ENCODE measurements around the gene NOP56.
"Not testable (repeated sequence)": the region's sequence is repeated elsewhere in the genome, so short reads cannot be mapped to it uniquely, and the experiment has no call there.

Gene NOP56

DNA sequence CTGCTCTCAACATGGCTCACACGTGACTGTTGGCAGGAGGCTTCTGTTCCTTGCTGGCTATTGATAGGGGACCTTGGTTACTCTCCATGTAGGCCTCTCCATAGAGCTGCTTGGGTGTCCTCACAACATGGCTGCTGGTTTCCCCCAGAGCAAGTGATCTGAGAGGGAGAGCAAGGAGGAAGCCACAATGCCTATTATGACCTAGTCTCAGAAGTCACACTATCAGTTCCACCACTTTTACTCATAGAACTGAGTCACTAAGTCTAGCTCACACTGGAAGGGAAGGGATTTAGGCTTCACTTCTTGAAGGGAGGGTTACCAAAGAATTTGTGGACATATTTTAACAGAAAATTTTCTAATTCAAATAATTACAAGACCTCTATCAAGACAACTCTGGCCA is 8.7 kb upstream of the NOP56 start:
- no peak for DNase-seq

DNA sequence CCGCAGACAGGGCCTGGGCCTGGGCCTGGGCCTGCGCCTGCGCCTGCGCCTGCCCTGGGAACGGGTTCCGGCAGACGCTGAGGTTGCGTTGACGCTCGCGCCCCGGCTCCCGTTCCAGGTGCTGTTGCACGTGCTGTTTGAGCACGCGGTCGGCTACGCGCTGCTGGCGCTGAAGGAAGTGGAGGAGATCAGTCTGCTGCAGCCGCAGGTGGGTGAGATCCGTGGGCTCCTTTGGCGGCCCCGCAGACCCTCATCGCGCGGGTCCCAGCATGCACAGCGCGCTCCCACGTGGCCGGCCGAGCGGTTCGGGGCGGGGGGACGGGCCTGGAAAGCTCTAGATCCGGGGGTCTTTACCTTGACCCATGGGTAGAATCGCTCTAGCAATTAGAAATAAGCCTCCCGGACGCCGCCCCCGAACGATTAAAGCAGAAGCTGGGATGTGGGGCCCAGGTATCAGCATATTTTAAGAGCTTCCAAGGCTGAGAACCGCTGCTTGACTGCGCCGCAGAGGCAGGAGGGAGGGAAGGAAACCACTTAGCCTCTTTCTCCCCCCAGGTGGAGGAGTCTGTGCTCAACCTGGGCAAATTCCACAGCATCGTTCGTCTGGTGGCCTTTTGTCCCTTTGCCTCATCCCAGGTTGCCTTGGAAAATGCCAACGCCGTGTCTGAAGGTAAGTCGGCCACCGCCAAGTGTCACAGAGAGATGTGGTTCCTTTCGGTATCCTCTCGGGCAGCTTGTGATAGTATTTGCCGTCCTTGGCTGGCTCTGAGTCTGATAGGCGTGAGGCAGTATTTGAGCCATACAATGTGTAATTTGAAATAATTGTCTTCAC is 508 bp downstream of the NOP56 start:
- no peak for DNase-seq

DNA sequence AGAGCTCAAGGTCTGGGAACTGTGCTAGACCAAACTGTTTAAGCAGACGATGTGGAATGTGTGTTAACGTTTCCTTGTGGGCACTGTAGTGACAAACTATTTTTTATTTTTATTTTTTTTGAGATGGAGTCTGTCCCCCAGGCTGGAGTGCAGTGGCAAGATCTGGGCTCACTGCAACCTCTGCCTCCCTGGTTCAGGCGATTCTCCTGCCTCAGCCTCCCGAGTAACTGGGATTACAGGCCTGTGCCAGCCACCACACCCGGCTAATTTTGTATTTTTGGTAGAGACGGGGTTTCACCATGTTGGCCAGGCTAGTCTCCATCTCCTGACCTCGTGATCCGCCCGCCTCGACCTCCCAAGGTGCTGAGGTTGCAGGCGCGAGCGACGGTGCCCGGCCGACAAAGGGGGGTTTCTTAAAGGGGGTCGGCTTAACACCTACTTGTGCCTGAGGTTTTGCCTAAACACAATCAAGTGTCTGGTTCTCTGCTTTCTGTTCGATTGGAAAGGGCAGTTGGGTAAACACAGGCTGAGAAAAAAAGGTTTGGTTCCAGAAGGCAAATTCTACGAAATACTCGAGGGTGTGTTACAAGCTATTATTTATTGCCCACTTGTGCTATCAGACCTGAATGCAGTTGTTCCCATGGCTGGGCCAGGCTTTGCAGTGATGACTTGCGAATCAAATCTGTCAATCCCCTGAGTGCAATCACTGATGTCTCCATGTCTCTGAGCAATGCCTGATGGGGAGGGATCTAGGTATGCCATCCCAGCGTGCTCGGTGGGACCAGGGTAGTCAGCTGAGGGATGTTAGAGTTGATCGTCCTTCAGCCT is 1.3 kb downstream of the NOP56 start:
- DNase-seq = no peak

DNA sequence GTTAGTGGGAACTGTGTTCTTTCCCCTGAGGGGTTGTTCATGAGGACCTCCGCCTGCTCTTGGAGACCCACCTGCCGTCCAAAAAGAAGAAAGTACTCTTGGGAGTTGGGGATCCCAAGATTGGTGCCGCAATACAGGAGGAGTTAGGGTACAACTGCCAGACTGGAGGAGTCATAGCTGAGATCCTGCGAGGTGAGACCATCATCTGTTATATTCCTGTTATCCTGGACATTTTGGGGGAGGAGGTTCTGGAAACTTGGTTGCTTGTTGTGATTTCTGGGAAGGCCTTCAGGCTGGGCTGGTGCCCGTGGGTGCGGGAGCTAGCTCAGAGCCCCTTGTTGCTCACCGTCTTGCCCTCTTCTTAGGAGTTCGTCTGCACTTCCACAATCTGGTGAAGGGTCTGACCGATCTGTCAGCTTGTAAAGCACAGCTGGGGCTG is 2.0 kb downstream of the NOP56 start:
- no peak for DNase-seq

DNA sequence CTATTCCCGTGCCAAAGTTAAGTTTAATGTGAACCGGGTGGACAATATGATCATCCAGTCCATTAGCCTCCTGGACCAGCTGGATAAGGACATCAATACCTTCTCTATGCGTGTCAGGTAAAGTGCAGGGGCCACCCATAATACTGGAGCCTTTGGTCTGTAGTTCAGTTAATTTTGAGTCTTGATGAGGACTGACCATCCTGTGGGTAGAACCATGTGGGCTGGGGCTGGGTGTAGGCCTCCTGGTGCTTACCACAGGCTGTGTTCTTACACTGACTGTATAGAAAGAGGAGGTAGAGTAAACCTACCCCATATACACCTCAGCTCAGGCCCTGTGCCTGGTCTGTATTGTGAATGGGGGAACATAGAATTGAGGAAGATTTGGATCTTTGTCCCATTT is 2.4 kb downstream of the NOP56 start:
- no peak for DNase-seq

DNA sequence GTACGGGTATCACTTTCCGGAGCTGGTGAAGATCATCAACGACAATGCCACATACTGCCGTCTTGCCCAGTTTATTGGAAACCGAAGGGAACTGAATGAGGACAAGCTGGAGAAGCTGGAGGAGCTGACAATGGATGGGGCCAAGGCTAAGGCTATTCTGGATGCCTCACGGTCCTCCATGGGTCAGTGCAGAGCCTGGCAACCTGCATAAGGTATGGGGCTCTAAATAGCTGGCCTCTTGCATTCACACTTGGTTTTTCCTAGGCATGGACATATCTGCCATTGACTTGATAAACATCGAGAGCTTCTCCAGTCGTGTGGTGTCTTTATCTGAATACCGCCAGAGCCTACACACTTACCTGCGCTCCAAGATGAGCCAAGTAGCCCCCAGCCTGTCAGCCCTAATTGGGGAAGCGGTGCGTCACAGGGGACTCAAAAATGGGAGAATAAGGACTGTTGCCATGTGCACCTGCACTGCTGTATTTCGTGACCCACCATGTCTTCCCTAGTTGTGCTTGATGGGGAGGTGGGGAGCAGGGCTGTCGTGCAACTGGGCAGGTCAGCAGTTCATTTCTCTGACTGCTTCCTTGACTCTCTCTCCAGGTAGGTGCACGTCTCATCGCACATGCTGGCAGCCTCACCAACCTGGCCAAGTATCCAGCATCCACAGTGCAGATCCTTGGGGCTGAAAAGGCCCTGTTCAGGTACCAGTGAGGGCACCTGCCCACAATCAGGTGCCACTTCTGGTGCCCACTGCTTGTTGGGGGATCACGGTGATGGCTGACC is 3.1 kb downstream of the NOP56 start:
- DNase-seq = no peak

DNA sequence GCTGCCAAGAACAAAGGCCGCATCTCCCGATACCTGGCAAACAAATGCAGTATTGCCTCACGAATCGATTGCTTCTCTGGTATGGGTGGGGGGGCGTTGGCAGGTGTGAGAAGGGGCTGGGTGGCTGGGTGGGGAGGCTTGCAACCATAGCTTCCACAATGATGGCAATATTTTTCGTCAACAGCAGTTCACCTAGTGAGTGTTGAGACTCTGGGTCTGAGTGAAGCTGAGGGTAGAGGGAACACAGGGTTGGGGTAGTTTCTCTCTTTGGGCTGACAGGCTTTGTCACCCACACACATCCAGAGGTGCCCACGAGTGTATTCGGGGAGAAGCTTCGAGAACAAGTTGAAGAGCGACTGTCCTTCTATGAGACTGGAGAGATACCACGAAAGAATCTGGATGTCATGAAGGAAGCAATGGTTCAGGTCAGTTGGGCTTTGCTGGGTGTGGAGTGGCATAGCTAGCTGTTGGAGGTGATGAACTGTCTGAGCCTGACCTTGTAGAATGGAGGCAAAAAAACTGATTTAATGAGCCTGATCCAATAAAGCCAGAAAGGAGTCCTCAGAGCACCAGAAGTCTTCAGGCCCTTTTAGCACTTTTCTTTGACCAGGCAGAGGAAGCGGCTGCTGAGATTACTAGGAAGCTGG is 4.2 kb downstream of the NOP56 start:
- DNase-seq = no peak

DNA sequence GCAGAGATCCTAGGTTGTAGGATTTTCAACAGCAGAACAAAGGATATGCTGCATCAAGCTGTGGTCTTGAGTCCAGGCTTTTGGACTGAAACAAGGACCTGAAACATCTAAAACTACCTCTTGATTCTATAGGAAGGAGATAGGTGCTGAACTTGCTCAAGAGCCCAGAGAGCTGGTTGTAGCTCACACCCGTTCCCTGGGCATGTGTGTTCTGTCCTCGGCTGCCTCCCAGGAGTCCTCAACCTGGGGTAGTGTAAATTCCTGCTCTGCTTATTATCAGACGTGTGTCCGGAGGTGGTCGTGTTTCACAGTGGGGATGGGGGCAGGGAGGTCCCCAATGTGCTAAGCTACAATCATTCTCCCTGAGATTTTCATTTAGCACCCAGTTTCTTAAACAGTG is 4.8 kb downstream of the NOP56 start:
- no peak for DNase-seq

DNA sequence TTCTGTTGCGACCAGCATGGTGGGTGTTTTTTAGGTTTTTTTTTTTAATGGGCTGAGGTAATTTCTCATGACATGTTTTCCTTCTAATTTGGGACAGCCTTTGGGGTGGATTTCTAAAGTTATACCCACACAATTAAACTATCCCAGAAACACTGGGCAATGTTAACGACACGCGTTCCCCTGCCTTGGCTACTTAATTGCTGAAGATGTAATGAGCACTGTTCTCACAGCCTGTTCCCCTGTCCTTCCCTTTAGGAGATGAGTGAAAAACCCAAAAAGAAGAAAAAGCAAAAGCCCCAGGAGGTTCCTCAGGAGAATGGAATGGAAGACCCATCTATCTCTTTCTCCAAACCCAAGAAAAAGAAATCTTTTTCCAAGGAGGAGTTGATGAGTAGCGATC is 5.2 kb downstream of the NOP56 start:
- no peak for DNase-seq

DNA sequence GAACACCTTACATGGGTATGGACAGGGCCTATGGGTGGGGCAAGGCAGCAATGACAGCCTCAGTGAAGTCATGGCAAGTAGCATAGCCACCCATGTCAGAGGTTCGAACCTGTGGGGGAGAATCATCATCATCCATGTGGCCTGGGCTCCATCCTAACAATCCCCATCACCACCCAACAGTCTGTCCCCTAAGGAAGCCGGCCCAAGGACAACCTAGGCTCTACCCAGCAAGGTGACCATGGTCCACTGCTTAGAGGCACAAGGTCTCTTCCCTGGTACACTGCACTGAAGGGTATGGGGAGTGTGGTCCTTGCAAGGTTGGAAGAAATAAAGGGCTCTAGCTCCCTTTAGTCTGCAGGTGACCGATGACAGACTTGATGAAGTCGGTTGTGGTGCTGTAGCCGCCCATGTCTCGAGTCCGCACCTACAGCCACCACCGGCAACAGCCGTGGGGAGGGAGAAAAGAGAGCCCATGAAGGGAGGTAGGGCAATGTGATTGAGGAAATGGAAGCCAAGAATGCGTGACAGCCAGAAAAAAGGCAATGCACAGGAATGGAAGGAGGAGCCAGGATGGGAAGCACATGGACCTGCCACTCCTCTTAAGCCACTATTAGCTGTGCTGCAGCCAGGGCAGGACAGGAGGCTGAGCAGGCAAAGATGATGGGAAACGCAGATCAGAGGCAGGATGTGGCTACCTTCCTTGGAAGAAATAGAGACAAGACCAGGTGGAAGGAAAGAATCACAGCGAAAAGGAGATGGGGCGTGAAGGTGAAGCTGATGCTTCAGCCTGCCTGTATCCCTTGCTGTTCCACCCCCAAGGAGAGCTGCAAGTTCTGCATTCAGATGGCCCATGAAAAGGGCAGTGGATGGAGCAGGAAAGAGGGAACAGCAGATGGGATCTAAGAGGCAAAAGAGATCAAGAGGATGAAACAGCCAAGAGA is 6.3 kb downstream of the NOP56 start:
- DNase-seq = no peak

DNA sequence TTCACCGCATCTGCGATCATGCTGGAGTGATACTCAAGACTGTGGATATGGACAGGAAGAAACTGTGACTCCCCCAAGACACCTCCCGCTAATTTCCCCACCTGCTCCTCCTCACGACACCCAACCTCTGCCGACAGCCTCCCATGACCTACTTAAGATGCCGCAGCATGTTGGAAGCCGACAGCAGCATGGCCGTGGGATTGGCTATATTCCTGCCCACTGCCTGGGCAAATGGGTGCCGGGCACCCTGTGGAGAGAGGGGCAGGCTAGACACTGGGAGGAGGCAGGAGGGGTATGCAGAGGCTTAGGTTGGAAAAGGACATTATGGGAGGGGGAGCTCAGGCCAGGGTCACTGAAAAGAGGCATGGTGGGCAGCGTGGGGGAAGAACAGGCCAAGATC is 7.1 kb downstream of the NOP56 start:
- DNase-seq = no peak

DNA sequence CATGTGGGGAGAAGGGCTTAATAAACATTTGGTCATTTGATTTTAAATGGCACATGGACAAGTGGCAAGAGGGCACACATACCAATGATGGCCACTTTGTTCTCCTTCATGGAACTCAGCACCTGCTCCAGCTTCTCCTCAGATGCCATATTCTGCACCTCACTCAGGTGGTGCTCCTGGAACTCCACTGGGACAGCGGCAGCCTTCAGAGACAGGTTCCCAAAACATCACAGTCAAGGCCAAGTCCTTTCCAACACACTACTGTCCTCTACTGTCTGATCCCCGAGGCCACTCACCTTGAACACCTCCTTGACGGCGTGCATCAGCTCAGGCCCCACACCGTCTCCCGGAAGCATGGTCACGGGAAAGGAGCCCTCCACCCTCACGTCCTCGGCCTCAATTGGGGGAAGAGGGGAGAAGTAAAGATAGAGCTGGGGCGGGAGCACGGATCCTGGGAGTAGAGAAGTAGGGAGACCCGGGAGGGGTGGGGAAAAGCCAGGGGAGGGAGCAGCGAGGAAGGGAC is 11.0 kb downstream of the NOP56 start:
- no peak for DNase-seq

DNA sequence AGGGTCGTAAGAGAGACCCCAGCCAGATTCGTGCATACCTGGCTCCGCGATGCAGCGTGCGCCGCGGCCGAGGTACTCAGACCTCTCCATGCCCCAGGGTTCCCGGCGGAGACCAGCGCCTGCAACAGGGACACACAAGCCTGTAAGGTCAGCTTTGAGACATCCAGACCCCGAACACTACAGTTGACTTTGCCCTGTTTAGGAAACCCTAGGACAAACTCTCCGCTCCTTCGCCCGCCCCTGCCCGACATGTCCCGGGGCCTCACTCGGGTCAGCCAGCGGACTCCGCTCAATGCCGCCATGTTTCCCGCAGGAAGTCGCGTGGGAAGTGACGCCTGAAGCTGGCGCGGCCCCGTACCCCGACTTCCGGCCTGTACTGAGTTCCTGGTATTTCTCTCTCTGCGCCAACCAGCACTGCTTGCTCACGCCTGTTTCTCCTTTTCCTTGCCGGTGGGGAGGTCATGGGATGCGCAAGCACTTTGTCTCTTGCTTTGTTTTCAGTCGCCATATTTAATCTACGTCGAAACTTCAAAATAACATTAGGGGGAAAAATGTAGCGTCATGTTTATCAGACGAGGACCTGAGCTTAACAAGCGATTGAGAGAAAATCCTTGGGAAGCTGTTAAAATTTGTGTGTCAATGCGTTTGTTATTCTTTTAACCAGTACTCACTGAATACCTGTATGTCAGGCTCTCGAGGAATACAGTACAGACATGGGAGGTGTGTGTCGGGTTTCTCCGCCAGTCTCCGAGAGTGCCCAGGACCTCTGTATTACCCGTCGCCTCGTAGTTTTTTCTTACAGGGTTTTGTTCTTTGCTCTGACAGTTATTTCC is 11.7 kb downstream of the NOP56 start, which contains the start of gene IDH3B:
IDH3B (minus strand) TSS at position 330 of the 833 bp plus-strand sequence; CDS start at position 302, 28 bp downstream.
- DNase-seq = peak; percentile 82

DNA sequence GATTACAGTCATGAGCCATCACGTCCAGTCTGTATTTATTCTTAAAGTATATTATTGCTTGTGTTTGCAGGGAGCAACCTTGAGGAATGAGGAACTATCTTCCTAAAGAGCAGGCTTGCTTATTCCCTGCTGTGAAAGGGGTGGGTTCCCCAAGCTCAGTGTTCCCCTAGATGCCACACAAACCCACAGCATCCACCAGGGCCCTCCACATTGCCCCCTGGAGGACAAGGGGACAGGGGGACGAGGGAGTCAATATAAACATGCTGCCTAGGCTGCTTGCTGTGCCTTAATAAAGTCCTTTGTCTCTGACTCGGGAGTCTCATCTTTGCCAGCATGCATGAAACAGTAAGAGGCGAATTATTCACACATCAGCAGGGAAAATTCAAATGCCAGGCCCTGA is 19.5 kb downstream of the NOP56 start:
- DNase-seq = no peak

DNA sequence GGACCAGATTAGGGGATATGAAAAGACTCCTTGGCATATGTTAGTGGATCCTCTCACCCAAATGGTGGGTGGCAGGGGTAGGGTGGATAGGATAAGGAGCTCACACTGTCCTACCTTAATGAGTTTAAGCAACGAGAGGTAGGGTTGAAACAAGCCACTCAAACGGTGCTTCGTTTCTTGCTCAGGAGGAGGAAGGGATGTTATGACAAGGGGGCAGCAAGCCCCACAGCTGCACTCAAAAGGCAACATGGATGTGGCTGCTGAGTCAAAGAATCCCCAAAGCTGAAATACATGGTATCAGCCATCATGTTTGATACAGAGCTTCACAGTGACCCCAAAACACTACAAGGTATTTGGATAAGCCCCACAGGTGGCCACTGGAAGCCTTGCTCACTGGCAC is 20.0 kb downstream of the NOP56 start:
- no peak for DNase-seq

DNA sequence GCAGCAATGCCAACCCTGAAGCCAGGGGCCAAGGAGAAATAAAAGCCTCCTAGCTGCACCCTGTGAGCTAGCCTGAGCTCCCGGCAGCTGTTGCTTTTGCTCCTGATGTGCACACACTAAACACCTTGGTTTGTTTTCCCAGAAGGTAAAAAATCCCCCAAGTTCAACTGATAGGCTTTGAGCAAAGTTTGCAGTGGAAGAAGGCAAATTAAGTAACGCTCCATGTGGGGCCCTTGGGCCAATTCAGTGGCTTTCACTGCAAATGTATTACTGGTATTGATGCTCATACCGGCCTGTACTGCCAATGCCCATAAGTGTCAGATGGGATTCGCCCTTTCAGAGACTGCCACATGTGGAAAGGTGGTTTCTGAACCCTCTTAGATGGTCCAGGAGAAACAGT is 21.0 kb downstream of the NOP56 start:
- DNase-seq = no peak

DNA sequence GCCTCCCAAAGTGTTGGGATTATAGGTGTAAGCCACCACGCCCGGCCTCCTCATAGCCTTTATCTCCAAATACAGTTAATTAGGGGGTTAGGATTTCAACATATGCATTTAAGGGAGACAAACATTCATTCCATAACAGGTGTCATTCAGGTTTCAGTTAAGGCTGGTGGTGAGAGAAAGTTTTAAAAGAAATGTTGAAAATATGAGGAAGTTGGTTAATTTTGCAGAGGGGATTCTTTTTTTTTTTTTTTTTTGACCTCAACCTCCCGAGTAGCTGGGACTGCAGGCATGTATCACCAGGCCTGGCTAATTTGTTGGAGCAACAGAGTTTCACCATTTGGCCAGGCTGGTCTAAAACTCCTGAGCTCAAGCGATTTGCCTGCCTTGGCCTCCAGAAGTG is 27.6 kb downstream of the NOP56 start:
- DNase-seq = no peak

DNA sequence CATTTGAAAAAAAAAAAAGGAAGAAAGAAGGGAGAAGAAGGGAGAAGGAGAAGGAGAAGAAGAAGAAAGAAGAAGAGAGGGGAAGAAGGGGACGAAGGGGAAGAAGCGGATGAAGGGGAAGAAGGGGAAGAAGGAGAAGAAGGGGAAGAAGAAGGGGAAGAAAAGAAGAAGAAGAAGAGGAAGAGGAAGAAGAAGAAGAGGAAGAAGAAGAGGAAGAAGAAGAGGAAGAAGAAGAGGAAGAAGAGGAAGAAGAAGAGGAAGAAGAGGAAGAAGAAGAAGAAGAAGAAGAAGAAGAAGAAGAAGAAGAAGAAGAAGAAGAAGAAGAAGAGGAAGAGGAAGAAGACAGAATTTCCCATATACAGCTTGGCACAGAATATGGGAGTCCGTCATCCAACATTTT is 29.6 kb downstream of the NOP56 start:
- DNase-seq = not testable (repeated sequence)

DNA sequence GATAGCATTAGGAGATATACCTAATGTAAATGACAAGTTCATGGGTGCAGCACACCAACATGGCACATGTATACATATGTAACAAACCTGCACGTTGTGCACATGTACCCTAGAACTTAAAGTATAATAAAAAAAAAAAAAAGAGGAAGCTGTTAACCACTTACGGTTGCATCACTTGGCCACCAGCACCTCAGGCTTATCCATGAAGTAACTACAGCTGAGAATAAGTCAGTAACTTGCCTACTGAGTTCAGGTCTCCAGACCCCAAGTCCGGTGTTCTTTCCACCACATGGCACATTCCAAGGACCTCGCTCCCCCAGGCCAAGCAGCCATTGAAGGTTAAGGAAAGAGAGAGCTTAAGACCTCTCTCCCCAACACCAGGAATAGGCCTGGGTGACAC is 32.4 kb downstream of the NOP56 start:
- not testable (repeated sequence) for DNase-seq

DNA sequence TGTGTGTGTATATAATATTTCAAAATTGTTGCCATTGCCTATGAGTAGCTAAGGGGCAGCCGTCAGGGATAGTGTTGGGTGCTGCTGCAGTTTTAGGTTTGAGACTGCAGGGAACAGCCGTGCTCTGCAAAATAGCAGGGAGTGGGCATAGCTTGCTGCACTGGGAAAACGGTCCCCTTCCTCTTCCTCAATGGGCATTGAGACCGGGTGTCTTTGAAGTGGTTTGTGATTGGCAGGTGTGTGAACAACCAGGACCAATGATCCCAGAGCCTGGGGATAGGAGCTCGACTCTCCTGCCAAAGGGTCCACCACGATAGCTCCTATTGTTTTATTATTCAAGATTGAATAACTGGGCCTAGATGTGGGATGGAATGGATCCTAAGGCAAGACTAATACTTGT is 35.1 kb downstream of the NOP56 start:
- no peak for DNase-seq

Data from SHP77 treated with DMSO at 0.1 percent for 48 hours (cell line).